Measurements from ENCODE around the gene DCLRE1B. TPM values are rescaled to one million over a fixed set of nuclear protein-coding genes. Genes with fewer than 3 reads are reported as not detected.
A peak's percentile ranks its signal among the peaks of the same experiment; 100 is the strongest.

The DCLRE1B gene
- total and polyA plus RNA-seq, 9 of the 15 experiments (the other 6 are each of a cell fraction or from before 2014, with no cell fraction given) = 10.6 to 28.8 (median 17.2) TPM

DNA sequence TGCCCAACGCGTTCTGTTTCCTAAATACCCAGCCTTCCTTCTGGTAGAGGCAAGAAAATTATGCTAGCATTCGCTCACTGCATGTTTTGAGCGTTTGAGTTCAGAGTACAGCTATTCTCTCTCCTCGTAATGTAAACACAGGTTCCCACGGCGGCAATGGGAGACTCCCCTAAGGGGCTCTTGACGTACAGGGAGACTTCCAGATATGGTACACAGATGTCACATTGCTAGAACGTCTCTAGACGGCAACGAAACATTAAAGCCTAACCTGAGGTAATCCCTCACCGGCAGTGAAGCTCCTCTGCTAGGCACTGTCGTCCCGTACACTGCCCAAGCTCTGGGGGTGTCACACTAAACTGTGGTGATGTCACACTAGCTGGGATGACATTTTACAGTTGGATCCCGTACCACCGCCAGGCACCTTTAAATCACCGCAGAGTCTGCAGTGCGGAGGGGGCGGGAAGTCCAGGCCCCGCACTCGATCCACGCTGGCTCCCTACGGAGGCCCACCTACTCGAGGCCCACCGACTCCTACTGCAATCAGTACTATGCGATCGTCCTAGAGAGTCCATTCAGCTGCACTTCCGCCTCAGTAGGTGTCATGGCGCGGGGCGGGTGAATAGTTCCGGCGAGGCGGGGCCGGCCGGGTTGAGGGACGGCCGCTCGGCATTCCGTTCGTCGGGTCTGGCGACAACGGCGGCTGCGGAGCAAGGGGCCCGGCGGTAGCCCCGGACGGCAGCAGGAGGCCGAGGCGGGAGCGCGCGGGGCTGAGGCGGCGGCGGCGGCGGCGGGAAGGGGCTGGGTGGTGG lies 24.0 kb downstream of the DCLRE1B start, which contains the start of gene HIPK1:
Gene HIPK1, plus strand, starts transcription at position 384 of the 809 bp plus-strand sequence.
- H3K4me3 ChIP-seq = peak within 1 kb of the TSS; percentile 70
- H3K4me2 ChIP-seq (ENCODE audit: insufficient read depth, low read length) = peak within 1 kb of the TSS; percentile 98
- peaks cover 10% of the 10 kb centered on the region for H4K20me1 ChIP-seq (replicated peaks; ENCODE audit: control insufficient read depth, insufficient read depth, low read length)
- H2AFZ ChIP-seq (ENCODE audit: low read depth, low read length) = peak within 1 kb of the TSS; percentile 100
- BruUV-seq (replicated peaks) = TSS peak; percentile 79
- no peaks in the 10 kb centered on the region for H3K9me3 ChIP-seq (replicated peaks; ENCODE audit: control insufficient read depth, insufficient read depth, low read depth, low read length)
- WGBS (ENCODE audit: insufficient coverage, low coverage, missing lambda C conversion rate) = 2% methylated on average over 44 of the region's 61 CpGs
- H3K9me1 ChIP-seq (ENCODE audit: control insufficient read depth, insufficient read depth, low read length) = no peaks in the 10 kb centered on the region
- peak within 1 kb of the TSS; percentile 90 to 97 for H3K9ac ChIP-seq (ENCODE audit: insufficient read depth in 1 of 2, low read depth in 2 of 2, low read length in 2 of 2)
- peaks cover 15% of the 10 kb centered on the region; the same call in 1 of the 3 replicates for H3K36me3 ChIP-seq (ENCODE audit: control insufficient read depth, insufficient read depth, low read length)
- H3K27ac ChIP-seq (ENCODE audit: extremely low read depth, low read depth, low read length) = peak within 1 kb of the TSS; percentile 96
- FAIRE-seq (peak; percentile 75), DNase-seq (ENCODE audit: extremely low read depth in 1 of 4, low spot score in 3 of 4) (peak; percentile 92 to 97 (median 93)), ATAC-seq (peak; percentile 76)
- in situ Hi-C loops (cut with MboI) (no loop called here), intact Hi-C loops (cut with micrococcal nuclease) (loop anchor here (1.0 to 2.0 kb wide), 2 partner anchors 14 to 24 kb away; partner anchors contain the start of gene DCLRE1B)
- H3K27me3 ChIP-seq (ENCODE audit: control insufficient read depth in 2 of 2, insufficient read depth in 2 of 2, low read length in 2 of 2) = no peaks in the 10 kb centered on the region
- peaks cover 57% of the 10 kb centered on the region for H3K79me2 ChIP-seq (ENCODE audit: control insufficient read depth, insufficient read depth, low read length)
- ChIA-PET POLR2A (interaction anchor here (0.6 to 5.2 kb wide), 17 partner anchors 11 to 1038 kb away, joined by 3 to 65 read pairs (median 7); partner anchors contain the start of genes AP4B1, DCLRE1B and PHTF1), CTCF (ENCODE audit: low intra/inter-chr PET ratio) (no interaction called here)
- peaks cover 15 to 34% of the 10 kb centered on the region in 2 experiments for H3K4me1 ChIP-seq (replicated peaks in 1 of 2; ENCODE audit: control insufficient read depth in 2 of 2, insufficient read depth in 2 of 2, low read length in 2 of 2)
- TF ChIP-seq, protein P1, sequence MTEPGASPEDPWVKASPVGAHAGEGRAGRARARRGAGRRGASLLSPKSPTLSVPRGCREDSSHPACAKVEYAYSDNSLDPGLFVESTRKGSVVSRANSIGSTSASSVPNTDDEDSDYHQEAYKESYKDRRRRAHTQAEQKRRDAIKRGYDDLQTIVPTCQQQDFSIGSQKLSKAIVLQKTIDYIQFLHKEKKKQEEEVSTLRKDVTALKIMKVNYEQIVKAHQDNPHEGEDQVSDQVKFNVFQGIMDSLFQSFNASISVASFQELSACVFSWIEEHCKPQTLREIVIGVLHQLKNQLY (CRISPR knock-in tag; conservative IDR thresholded peaks at IDR 0.05) = no peak
- TF ChIP-seq RBM25 (IDR thresholded peaks at IDR 0.05; ENCODE audit: low read depth, low read length, severe bottlenecking) = no peak
- peak; percentile 94 for TF ChIP-seq EP400 (IDR thresholded peaks at IDR 0.05)
- TF ChIP-seq KHSRP (IDR thresholded peaks at IDR 0.05) = no peak; the same call in 1 of the 2 replicates
- peak; percentile 92 for TF ChIP-seq KLF13 (tag; IDR thresholded peaks at IDR 0.05; ENCODE audit: borderline replicate concordance, low read depth)
- peak; percentile 69 to 70; a peak in 3 of 4 replicates for TF ChIP-seq SIX5 (IDR thresholded peaks at IDR 0.05; ENCODE audit: borderline replicate concordance in 1 of 2, insufficient read depth in 1 of 2, low read depth in 1 of 2, low read length in 2 of 2)
- TF ChIP-seq, protein P2, sequence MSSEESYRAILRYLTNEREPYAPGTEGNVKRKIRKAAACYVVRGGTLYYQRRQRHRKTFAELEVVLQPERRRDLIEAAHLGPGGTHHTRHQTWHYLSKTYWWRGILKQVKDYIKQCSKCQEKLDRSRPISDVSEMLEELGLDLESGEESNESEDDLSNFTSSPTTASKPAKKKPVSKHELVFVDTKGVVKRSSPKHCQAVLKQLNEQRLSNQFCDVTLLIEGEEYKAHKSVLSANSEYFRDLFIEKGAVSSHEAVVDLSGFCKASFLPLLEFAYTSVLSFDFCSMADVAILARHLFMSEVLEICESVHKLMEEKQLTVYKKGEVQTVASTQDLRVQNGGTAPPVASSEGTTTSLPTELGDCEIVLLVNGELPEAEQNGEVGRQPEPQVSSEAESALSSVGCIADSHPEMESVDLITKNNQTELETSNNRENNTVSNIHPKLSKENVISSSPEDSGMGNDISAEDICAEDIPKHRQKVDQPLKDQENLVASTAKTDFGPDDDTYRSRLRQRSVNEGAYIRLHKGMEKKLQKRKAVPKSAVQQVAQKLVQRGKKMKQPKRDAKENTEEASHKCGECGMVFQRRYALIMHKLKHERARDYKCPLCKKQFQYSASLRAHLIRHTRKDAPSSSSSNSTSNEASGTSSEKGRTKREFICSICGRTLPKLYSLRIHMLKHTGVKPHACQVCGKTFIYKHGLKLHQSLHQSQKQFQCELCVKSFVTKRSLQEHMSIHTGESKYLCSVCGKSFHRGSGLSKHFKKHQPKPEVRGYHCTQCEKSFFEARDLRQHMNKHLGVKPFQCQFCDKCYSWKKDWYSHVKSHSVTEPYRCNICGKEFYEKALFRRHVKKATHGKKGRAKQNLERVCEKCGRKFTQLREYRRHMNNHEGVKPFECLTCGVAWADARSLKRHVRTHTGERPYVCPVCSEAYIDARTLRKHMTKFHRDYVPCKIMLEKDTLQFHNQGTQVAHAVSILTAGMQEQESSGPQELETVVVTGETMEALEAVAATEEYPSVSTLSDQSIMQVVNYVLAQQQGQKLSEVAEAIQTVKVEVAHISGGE (CRISPR knock-in tag; IDR thresholded peaks at IDR 0.05) = peak in 2 of 3 experiments; percentile 64 to 82; a peak in 2 of 6 replicates
- peak; percentile 82 for TF ChIP-seq ZFX (CRISPR knock-in tag; IDR thresholded peaks at IDR 0.05)
- TF ChIP-seq TCF3 (CRISPR knock-in tag; IDR thresholded peaks at IDR 0.05) = no peak; the same call in 1 of the 2 replicates
- no peak for TF ChIP-seq FOXJ3 (CRISPR knock-in tag; IDR thresholded peaks at IDR 0.05)
- TF ChIP-seq E2F1 (CRISPR knock-in tag; IDR thresholded peaks at IDR 0.05) = peak; percentile 90
- peak; percentile 61 for TF ChIP-seq SMAD4 (CRISPR knock-in tag; conservative IDR thresholded peaks at IDR 0.05)
- TF ChIP-seq ZNF561 (CRISPR knock-in tag; conservative IDR thresholded peaks at IDR 0.05) = no peak
- TF ChIP-seq CBX5 (IDR thresholded peaks at IDR 0.05; ENCODE audit: borderline replicate concordance, low read depth) = peak; percentile 73; the same call in 1 of the 2 replicates

Data from K562 (cell line).